ENCODE results near the gene IGHMBP2.

IGHMBP2 gene

GRCh38 chr11:68978931-68979594 is 75.4 kb downstream of the IGHMBP2 start:
- TF ChIP-seq CTCF (IDR thresholded peaks at IDR 0.05; ENCODE audit: low read depth, low read length), result no peak
- in situ Hi-C loops (cut with HindIII; ENCODE audit: low sequenced_read_pairs), result no loop called here

GRCh38 chr11:68979931-68980775 is 76.5 kb downstream of the IGHMBP2 start:
- DNase-seq (ENCODE audit: low read depth, low spot score), result no peak

More at GRCh38 chr11:68978931-68979594, 75.4 kb downstream of the IGHMBP2 start:
- no peak overlapping the region for H3K4me3 ChIP-seq (ENCODE audit: low read depth, low read length)
- no peak for DNase-seq (ENCODE audit: low read depth, low spot score)

GRCh38 chr11:68980776-68981065 is 77.0 kb downstream of the IGHMBP2 start, which contains the start of gene MRGPRD:
Gene MRGPRD (minus strand): TSS chr11:68980986. CDS start chr11:68980986, 0 bp downstream.
- in situ Hi-C loops (cut with HindIII; ENCODE audit: low sequenced_read_pairs), result no loop called here
- no peak for DNase-seq (ENCODE audit: low read depth, low spot score)
- H3K4me3 ChIP-seq (ENCODE audit: low read depth, low read length), result no peak within 1 kb of the TSS
- TF ChIP-seq CTCF (IDR thresholded peaks at IDR 0.05; ENCODE audit: low read depth, low read length), result no peak

More at GRCh38 chr11:68979931-68980775, 76.5 kb downstream of the IGHMBP2 start:
- H3K4me3 ChIP-seq (ENCODE audit: low read depth, low read length), result no peak overlapping the region
- no peak for TF ChIP-seq CTCF (IDR thresholded peaks at IDR 0.05; ENCODE audit: low read depth, low read length)
- in situ Hi-C loops (cut with HindIII; ENCODE audit: low sequenced_read_pairs), result no loop called here

- in situ Hi-C loops (cut with HindIII; ENCODE audit: low sequenced_read_pairs), result no loop called here
- TF ChIP-seq CTCF (IDR thresholded peaks at IDR 0.05; ENCODE audit: low read depth, low read length), result no peak
- DNase-seq (ENCODE audit: low read depth, low spot score), result no peak
These were observed 78.4 kb downstream of the IGHMBP2 start for GRCh38 chr11:68982134-68982533.

GRCh38 chr11:68983801-68984200 is 80.1 kb downstream of the IGHMBP2 start:
- in situ Hi-C loops (cut with HindIII; ENCODE audit: low sequenced_read_pairs), result no loop called here
- H3K4me3 ChIP-seq (ENCODE audit: low read depth, low read length), result no peak overlapping the region
- no peak for DNase-seq (ENCODE audit: low read depth, low spot score)
- no peak for TF ChIP-seq CTCF (IDR thresholded peaks at IDR 0.05; ENCODE audit: low read depth, low read length)

More at GRCh38 chr11:68982134-68982533, 78.4 kb downstream of the IGHMBP2 start:
- H3K4me3 ChIP-seq (ENCODE audit: low read depth, low read length), result no peak overlapping the region

- H3K4me3 ChIP-seq (ENCODE audit: low read depth, low read length), result no peak overlapping the region
- no peak for DNase-seq (ENCODE audit: low read depth, low spot score)
- TF ChIP-seq CTCF (IDR thresholded peaks at IDR 0.05; ENCODE audit: low read depth, low read length), result no peak
- in situ Hi-C loops (cut with HindIII; ENCODE audit: low sequenced_read_pairs), result no loop called here
These were observed 83.5 kb downstream of the IGHMBP2 start for GRCh38 chr11:68987211-68987610.

Measured in astrocyte of the spinal cord (primary cell).